GM19468 (cell line): ENCODE data around the gene FAM24A.
"Not testable (repeated sequence)": the region's sequence is repeated elsewhere in the genome, so short reads cannot be mapped to it uniquely, and the experiment has no call there.

Source experiments
- ATAC-seq: cut with Tn5 transposase; IDR thresholded peaks from one replicate; pipeline ENCODE4 v1.9.1; 2021; ENCODE audit warnings: mild to moderate bottlenecking, moderate library complexity, moderate number of reproducible peaks; ENCODE audit not compliant: unreplicated experiment; ENCODE audit errors: extremely low read depth

The FAM24A gene

DNA sequence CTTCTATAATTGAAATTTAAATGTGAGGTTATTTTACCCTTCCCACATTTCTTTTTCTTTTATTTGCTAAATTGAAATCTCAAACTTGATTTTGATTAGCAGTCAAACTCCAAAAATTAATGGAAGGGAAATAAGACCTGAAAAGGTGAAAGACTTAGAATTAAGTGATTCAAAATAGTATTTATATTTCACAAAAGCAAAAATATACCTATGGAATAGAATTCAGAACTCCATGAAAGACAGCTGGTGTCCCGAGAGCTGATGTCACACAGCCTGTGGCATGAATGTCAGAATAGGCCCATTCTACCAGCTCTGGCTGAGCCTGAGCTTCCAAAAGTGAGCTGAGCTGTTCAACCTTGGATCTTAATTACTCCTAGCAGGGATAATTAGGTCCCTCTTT lies at the start of gene FAM24A:
Gene FAM24A, plus strand, starts transcription at position 301 of the 400 bp plus-strand sequence. CDS start 1,025 bp downstream, outside the sequence.
- ATAC-seq, result no peak

- no peak for ATAC-seq
These were observed 48.7 kb upstream of the FAM24A start for GRCh38 chr10:122861711-122862161.

GRCh38 chr10:122863216-122864193 lies 46.9 kb upstream of the FAM24A start:
- no peak for ATAC-seq

GRCh38 chr10:122864194-122864592 lies 46.2 kb upstream of the FAM24A start:
- no peak for ATAC-seq

GRCh38 chr10:122864901-122865300 lies 45.5 kb upstream of the FAM24A start:
- ATAC-seq, result no peak

- not testable (repeated sequence) for ATAC-seq
These were observed 43.5 kb upstream of the FAM24A start for GRCh38 chr10:122866757-122867482.

- not testable (repeated sequence) for ATAC-seq
These were observed 41.6 kb upstream of the FAM24A start for GRCh38 chr10:122868768-122869167.

DNA sequence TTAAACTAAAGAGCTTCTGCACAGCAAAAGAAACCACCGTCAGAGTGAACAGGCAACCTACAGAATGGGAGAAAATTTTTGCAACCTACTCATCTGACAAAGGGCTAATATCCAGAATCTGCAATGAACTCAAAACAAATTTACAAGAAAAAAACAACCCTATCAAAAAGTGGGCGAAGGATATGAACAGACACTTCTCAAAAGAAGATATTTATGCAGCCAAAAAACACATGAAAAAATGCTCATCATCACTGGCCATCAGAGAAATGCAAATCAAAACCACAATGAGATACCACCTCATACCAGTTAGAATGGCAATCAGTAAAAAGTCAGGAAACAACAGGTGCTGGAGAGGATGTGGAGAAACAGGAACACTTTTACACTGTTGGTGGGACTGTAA lies 38.5 kb upstream of the FAM24A start:
- ATAC-seq, result not testable (repeated sequence)

DNA sequence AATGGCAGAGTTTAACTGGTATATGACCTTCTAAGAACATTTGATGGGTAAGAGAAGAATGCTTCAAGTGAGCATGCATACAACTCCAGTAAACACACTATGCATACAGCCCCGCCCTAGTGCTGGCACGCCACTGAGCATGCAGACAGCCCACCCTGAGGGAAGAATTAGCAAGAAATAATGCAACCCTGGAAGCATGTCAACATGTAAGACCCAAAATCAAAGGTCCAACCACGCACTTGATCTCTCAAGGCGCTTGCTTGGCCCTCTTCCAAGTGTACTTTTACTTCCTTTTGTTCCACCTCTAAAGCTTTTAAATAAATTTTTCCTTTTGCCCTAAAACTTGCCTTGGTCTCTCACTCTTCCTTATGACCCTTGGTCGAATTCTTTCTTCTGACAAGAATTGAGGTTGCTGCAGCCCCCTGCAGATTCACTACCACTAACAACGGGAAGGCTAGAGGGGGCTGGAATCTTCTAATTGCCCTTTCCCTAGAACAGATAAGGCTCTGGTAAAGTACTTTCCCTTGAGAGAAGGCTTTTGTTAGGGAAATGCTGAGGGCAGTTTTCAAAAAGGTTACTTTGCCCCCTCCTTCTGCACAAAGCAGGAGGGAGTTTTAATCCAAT lies 34.5 kb upstream of the FAM24A start:
- no peak for ATAC-seq

DNA sequence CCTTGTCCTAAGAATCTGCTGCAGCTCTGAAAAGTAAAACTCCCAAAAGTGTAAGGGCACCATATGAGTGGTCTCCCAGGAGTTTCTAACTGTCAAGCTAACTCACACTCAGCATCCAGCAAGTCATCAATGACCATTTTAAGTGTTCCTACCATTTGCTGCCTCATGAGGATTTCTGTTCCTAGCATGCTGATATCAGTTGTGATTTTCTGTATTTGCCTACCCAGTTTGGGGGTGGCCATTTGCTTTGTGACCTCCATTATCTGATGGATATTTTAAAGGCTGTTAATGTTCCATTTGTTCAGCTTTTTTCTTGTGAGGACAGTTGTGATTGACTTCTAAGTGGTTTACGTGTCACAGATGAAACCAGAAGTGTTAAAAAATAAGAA lies 33.9 kb upstream of the FAM24A start:
- ATAC-seq, result no peak

- ATAC-seq, result no peak
These were observed 33.1 kb upstream of the FAM24A start for GRCh38 chr10:122877264-122877663.

DNA sequence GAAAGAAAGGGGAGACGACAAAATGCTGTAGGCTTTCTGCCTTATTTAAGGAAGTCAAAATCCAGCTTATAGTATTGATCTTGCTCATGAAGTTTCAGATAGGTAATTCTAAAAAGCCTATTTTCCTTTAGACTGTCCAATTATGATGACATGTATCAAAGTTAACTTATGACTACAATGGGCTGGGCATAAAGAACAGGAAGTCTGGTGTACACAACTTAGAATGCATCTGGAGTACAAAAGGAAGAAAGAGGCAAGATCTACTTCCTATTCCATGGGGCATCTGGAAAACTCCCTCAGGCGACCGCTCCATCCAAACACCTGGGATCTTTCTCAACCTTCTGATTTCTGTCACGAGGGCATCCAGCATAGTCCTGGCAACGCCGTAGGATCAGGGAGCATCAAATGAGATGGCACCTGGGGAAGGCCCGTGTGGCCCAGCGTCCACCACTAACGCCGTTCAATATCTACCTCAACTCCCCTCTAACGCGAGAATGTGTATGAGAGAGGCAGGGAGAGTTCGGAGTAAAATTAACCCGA lies 31.5 kb upstream of the FAM24A start:
- ATAC-seq, result no peak

- ATAC-seq, result peak; percentile 72
These were observed 30.8 kb upstream of the FAM24A start, which contains the start of gene FAM24B for GRCh38 chr10:122879339-122880273. TSS of gene FAM24B (minus strand) at chr10:122879581. CDS start at chr10:122850515, 29,066 bp downstream.

GRCh38 chr10:122882766-122883165 lies 27.6 kb upstream of the FAM24A start:
- ATAC-seq, result no peak

- ATAC-seq, result no peak
These were observed 26.2 kb upstream of the FAM24A start for GRCh38 chr10:122884166-122884565.

DNA sequence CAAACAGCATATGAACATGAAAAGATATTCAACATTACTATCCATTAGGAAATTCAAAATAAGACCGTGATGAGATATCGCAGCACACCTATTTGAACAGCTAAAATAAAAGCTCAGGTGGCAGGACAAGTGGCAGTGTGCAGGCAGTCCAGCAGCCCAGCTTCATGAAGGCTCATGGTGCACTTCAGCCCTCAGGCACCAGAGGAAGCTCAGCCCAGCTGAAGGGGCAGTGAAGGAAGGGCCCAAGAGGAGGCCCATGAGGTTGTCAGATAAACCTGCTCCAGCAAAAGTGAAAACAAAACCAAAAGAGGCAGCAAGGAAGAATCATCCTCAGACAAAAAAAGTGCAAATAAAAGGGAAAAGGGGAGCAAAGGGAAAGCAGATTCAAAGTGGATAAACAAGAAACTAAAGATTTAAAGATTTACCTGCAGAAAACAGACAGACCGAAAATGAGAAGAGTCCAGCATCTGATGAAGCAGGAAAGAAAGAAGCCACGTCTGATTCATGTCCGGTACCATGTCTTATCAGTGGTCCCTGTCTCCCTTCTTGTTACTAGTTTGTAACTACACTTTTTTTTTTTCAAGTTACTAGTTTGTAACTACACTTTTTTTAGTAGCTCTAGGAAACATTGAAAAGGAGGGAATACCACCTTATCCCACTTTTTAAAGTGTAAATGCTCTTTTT lies 16.0 kb upstream of the FAM24A start:
- ATAC-seq, result no peak

- not testable (repeated sequence) for ATAC-seq
These were observed 6.5 kb upstream of the FAM24A start for GRCh38 chr10:122903861-122904260.

GRCh38 chr10:122911889-122912484 lies 1.6 kb downstream of the FAM24A start:
- no peak for ATAC-seq
